ENCODE data around the gene ANKRD55.
A peak's percentile ranks its signal among the peaks of the same experiment; 100 is the strongest.
"Not testable (repeated sequence)": the region's sequence is repeated elsewhere in the genome, so short reads cannot be mapped to it uniquely, and the experiment has no call there.

Gene ANKRD55

DNA sequence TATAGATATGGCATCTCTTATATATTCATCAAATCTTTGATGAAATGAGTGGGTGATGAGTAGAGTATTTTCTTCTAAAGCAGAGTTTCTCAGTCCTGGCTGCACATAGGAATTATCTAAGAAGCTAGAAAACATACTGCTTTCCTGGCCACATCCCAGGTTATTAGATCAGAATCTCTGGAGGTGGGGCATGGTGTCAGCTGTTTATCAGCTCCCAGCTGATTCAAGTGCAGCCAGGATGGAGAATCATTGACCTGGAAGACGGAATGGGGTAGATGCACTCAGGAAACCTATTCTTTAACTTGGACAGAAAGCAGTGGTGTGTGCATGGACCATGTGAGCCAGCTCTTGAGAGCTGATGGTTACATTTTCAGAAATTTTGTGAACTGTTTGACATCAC is 130.2 kb downstream of the ANKRD55 start:
- DNase-seq (ENCODE audit: low read depth): no peak

GRCh38 chr5:56102207-56102606 is 130.9 kb downstream of the ANKRD55 start:
- DNase-seq (ENCODE audit: low read depth): not testable (repeated sequence)

GRCh38 chr5:56101180-56101579 is 131.9 kb downstream of the ANKRD55 start:
- no peak for DNase-seq (ENCODE audit: low read depth)

DNA sequence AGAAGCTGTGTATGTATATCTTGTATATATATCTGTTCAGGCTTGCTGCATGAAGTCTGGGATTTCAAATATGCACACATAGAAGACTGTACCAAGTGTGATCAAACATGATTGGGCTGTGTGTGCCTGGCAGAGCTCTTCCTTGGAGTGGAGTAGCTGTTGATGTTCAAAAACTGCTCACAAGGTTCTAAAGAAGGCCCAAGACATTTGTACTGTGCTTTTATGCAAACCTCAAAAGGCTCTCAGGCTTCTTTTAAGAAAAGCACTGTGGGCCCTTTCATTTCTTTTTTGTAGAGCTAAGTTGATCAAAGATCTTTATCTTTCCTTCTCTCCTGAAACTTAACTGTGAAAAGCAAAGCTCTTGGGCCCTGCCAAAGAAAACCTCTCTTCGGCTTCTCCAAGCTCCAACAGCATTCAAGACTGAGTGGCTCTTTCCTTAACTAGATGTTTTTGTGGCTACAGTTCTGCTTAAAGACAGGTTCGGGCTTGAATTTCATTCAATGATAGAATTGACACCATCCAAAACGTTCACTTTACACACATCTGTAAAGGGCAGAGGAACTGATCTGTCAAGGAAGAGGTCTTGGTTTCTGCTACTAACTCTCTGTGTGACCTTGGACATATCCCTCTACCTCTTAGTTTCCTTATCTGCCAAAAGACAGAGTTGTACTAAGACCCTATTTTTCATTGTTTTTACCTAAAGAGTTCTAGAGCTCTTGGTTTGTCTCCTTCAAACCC is 132.5 kb downstream of the ANKRD55 start:
- DNase-seq (ENCODE audit: low read depth): no peak

GRCh38 chr5:56099346-56099745 is 133.8 kb downstream of the ANKRD55 start:
- peak; percentile 91 for DNase-seq (ENCODE audit: low read depth)

DNA sequence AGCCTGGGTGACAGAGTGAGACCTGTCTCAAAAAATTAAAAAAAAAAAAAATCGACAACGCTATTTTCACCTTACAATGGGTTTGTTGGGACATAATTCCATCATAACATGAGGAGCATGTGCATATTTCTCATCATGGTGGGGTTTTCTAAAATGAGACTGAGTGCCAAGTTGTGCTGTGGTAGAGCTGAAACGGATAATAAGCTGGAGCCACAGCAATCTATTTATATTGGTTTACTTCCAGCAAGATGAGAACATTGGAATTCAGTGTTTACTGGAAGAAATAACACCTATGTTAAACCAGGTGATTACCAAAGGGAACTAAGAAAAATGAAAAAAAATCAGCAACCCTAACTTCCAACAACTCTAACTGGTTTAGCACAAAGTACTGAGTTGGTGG is 136.1 kb downstream of the ANKRD55 start:
- DNase-seq (ENCODE audit: low read depth): no peak

DNA sequence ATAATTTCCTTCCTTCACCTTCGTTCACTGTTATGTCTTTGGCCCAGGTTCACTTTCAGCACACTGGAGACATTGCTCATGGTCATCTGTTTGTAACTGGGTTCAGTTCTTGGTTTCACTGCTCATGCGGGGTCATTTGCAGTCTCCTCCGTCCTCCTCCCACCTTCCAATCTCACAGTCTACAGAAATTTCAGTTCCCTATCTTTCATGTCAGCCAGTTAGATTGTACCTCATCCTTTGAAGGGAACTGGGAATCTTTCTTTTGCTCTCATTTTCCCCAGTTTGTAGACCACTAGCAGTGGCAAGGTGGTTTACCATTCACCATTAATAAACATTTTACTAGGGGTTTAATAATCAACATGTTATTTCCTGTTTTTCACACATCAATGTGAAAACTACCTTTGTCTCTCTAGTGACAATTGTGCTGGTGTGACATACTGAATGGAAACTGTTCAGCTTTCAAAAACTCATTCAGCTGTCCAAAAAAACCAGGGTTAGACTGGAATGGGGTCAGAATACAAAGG is 137.5 kb downstream of the ANKRD55 start:
- DNase-seq (ENCODE audit: low read depth): no peak

DNA sequence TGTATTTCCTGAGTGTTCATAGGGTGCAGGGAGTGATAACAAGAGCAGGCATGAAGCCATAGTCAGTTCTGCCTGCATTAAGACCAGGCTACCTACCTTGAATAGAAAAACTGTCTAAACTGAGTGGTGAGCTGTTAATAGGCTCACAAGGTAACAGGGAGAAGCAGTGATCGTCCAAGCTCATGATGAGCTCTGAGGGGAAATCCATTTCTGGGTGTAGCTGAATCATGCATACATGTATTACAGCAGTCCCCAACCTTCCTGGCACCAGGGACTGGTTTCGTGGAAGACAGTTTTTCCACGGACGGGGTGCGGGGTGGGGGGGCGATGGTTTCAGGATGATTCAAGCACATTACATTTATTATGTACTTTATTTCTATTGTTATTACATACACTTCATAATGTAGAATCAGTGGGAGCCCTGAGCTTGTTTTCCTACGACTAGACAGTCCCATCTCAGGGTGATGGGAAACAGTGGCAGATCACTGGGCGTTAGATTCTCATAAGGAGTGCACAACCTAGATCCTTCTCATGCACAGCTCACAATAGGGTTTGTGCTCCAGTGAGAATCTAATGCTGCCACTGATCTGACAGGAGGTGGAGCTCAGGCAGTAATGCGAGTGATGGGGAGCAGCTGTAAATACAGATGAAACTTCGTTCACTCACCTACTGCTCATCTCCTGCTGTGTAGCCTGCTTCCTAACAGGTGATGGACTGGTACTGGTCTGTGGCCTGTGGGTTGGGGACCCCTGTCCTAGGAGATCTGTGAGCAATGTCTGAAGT is 138.4 kb downstream of the ANKRD55 start:
- DNase-seq (ENCODE audit: low read depth): no peak

DNA sequence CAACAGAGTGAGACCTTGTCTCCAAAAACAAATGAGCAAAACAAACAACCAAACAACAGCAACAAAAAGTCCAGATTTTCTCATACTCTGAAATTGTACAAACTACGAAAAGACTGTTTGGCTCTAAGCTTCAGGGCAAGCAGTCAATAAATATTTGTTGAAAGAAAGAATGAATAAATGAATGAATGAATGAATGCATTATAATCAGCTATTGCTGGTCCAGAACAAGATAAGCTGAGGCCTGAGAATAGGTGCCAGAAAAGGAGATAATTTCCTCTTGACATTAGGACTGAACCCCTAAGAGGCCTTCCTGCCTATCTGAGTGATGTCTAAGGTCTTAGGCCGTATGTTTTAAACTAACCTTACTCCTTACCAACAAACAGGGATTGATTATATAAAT is 139.2 kb downstream of the ANKRD55 start:
- no peak for DNase-seq (ENCODE audit: low read depth)

DNA sequence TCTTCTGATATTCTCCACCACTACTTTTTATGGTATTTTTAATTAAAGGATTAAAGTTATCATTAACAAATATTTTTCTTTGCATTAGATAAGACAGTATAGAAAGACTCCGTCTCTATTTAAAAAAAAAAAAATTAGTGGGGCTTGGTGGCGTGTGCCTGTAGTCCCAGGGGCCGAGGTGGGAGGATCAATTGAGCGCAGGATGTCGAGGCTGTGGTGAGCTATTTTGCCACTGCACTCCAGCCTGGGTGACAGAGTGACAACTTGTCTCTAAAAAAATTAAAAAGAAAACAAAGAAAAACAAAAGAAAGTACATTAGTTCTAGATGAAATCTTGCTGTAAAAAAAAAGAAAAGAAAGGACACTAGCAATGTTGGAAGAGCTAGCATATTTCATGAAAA is 141.0 kb downstream of the ANKRD55 start:
- no peak for DNase-seq (ENCODE audit: low read depth)

DNA sequence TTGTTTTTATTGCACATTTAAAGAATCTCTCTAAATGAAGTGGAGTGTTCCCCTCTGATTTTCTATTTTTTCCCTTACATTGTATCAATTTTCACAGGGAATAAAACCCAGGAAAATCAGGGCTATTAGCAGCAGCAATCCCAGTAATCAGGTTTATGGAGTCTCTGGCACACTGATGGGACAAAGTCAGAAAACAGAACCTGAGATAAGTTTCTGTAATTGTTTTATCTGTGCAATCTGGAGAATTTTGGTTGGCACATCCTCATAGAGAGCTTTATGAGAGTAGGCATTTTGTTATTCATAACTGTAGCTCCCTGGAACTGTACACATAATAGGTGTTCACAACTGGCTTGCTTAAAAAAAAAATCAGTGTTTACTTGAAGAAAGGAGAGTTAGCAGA is 141.5 kb downstream of the ANKRD55 start:
- no peak for DNase-seq (ENCODE audit: low read depth)

- DNase-seq (ENCODE audit: low read depth): no peak
These were observed 142.2 kb downstream of the ANKRD55 start for GRCh38 chr5:56090793-56091460.

DNA sequence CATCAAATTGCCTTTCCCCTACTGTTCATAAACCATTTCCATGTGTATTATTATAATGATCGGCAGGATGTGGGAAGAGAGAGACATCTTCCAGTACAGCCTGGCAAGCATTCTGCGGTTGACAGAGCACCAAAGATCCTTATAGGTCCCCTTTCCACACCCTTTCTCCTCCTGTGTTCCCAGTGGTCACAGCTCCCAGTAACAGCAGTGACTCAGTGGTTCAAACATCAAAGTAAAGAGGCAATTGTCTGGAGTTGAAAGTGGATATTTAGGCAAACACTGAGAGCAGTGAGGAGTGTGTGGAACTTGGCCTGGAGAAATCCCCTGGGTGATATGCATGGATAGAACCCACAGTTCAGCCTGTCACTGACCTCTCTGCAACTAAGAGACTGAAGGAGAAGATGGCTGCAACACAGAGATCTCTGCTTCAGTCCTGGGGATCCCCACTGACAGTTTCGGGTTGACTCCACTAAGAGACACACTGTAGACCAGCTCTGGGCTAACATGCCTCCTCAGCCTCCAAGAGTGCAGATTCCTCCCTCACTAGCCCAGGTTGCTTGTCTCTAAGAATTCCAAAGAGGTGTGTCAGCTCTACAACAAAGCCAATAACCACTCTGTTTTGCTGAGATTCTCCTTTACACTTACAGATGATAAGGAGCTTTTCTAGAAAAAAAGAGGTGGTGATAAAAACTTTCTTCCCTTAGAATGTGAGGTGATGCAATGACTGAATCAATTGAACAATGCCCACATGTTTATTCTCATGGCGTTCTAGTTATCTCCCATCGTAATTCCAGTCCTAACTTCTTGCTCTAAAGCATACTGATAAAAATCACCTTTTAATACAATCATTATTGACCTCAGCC is 143.9 kb downstream of the ANKRD55 start:
- peak; percentile 58 for DNase-seq (ENCODE audit: low read depth)

GRCh38 chr5:56088431-56088949 is 144.6 kb downstream of the ANKRD55 start:
- DNase-seq (ENCODE audit: low read depth): no peak

GRCh38 chr5:56085193-56085592 is 147.9 kb downstream of the ANKRD55 start:
- no peak for DNase-seq (ENCODE audit: low read depth)

DNA sequence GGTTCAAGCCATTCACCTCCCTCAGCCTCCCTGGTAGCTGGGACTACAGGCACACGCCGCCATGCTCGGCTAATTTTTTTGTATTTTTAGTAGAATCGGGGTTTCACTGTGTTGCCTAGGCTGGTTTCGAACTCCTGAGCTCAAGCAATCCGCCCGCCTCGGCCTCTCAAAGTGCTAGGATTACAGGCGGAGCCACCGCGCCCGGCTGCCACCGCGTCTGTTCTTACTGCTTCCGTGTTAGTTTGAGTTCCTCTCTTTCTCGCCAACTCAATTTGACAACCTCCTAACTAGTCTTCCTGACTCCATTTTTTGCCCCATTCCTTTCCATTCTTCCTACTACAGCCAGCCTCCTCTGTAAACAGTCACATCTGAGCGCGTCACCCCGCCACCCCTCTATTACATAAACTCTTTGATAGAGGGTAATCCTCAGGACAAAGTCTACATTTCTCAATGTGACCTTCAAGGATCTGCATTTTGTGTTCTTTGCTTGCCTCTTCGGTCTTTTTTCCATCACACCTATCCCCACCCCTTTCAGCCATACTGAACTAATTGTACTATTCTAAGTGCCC is 149.8 kb downstream of the ANKRD55 start:
- DNase-seq (ENCODE audit: low read depth): no peak

DNA sequence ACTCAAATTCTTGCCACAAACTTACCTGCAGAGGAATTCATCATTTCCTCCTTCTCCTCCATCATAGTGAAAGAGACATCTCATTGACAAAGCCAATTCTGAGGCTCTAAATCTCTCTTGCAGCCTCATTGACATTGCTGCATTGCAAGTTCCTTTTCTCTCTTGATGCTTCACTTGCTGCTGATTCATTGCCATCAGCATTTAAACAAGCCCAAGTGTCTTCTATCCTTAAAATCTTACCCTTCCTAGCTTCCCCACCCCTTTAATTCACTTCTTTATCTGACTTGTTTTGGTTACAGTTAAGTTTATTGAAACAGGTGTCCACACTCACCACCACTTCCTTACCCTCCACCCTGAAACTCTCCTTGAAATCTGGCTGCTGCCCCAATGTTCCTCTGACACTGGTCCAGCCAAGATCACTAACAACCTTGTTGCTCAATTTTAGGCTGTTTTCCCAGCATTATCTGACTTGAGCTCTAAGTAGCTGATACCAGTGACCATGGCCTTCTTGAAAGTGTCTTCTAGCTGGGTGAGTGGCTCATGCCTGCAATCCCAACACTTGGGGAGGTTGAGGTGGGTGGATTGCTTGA is 152.0 kb downstream of the ANKRD55 start:
- not testable (repeated sequence) for DNase-seq (ENCODE audit: low read depth)

DNA sequence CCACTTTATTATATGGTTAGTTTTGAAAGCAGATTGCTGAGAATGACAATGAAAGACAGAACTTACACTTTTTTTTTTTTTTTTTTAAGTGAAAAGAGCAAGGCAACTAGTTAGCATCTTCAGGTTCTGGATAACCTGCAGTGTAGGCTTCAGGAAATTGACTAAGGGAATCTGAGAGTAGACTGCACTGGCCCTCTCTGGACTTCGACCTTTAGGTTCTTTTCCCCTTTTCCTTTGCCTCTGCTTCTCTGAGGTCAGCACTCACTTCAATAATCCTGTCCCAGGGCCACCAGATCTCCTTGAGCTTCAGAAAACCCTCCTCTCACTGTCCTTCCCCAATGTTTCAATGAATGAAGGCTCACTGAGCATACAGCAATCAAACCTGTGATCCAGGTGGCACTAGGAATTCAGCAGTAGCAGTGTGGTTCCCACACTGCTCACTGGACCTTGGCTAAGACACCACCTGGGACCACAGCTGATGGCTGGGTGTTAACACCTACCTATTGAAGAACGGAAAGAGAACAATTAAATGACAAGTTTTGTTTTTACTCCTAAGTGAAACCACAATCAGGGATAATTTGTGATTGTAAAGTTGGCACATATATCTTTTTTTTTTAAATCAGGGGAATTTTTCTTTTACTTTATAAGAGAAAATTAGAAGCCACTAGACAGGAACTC is 152.6 kb downstream of the ANKRD55 start:
- DNase-seq (ENCODE audit: low read depth): no peak

GRCh38 chr5:56079157-56079500 is 154.0 kb downstream of the ANKRD55 start:
- not testable (repeated sequence) for DNase-seq (ENCODE audit: low read depth)

Measured in GM04503 (cell line).